Measurements from ENCODE around the gene ADAM23.

- TF ChIP-seq CTCF (IDR thresholded peaks at IDR 0.05) (no peak), POLR2A (IDR thresholded peaks at IDR 0.05) (no peak), POLR2AphosphoS5 (IDR thresholded peaks at IDR 0.05) (no peak)
Measured at GRCh38 chr2:206422493-206422892, 20.8 kb upstream of the ADAM23 start.
